K562 (cell line): ENCODE measurements around the gene ATP5F1D. TPM values are rescaled to one million over a fixed set of nuclear protein-coding genes. Genes with fewer than 3 reads are reported as not detected.
A peak's percentile ranks its signal among the peaks of the same experiment; 100 is the strongest.

Experiments used
- BMI1 ChIP-seq: fragments of 150-350 bp; IDR thresholded peaks from 2 replicates; pipeline ENCODE4 v1.6.1; 2014; ENCODE audit warnings: low read length
- BRD4 ChIP-seq: fragments of 200-600 bp; sonication (generic); IDR thresholded peaks from 2 replicates; pipeline ENCODE4 v1.6.1; 2017; ENCODE audit warnings: inconsistent platforms
- CREB3L1 ChIP-seq: fragments of 450-650 bp; IDR thresholded peaks from 2 replicates; pipeline ENCODE4 v1.6.1; 2014; ENCODE audit warnings: low read depth, mild to moderate bottlenecking, moderate library complexity, borderline replicate concordance
- E2F6 ChIP-seq, 2 experiments: IDR thresholded peaks; 2 replicates each; pipeline ENCODE4 v1.6.1; 2011; ENCODE audit warnings: borderline replicate concordance in 1 of 2, control low read depth in 1 of 2, low read depth in 1 of 2, low read length in 1 of 2, mild to moderate bottlenecking in 1 of 2, mixed read lengths in 1 of 2, moderate library complexity in 1 of 2; ENCODE audit not compliant: insufficient read depth in 1 of 2, insufficient read length in 1 of 2, poor library complexity in 1 of 2, severe bottlenecking in 1 of 2; ENCODE audit errors: extremely low read depth in 1 of 2
- HDAC2 ChIP-seq: fragments of 450-650 bp; IDR thresholded peaks from 2 replicates; pipeline ENCODE4 v1.6.1; 2016; ENCODE audit warnings: mild to moderate bottlenecking
- HOXB6 ChIP-seq: fragments of 250-450 bp; sonication (Bioruptor Pico); IDR thresholded peaks from 2 replicates; pipeline ENCODE4 v1.5.1; 2022; ENCODE audit warnings: mild to moderate bottlenecking, borderline replicate concordance
- MAX ChIP-seq: sonication (generic); formaldehyde crosslinking; IDR thresholded peaks from 2 replicates; pipeline ENCODE4 v1.9.0; 2022; ENCODE audit warnings: mild to moderate bottlenecking, missing genetic modification reagents
- PCBP1 ChIP-seq: fragments of 200-400 bp; formaldehyde crosslinking; IDR thresholded peaks from 2 replicates; pipeline ENCODE4 v1.6.1; 2018; ENCODE audit warnings: mild to moderate bottlenecking, low read depth, low read length; ENCODE audit not compliant: poor library complexity, severe bottlenecking
- PHF8 ChIP-seq: fragments of 200-600 bp; sonication (generic); IDR thresholded peaks from 2 replicates; pipeline ENCODE4 v1.6.1; 2012; ENCODE audit warnings: mixed run types, mild to moderate bottlenecking, inconsistent platforms, low read length, moderate library complexity, borderline replicate concordance
- POLR2AphosphoS2 ChIP-seq: IDR thresholded peaks from 2 replicates; pipeline ENCODE4 v1.6.1; 2012; ENCODE audit warnings: low read length, improper control_type of control experiment
- RBM15 ChIP-seq: fragments of 200-400 bp; formaldehyde crosslinking; IDR thresholded peaks from 2 replicates; pipeline ENCODE4 v1.6.1; 2018; ENCODE audit warnings: mild to moderate bottlenecking, low read length, moderate library complexity; ENCODE audit not compliant: insufficient read depth
- RBM17 ChIP-seq: fragments of 200-400 bp; formaldehyde crosslinking; IDR thresholded peaks from 2 replicates; pipeline ENCODE4 v1.6.1; 2017; ENCODE audit warnings: low read depth, mild to moderate bottlenecking, low read length, borderline replicate concordance
- RBM25 ChIP-seq: fragments of 200-400 bp; formaldehyde crosslinking; IDR thresholded peaks from 2 replicates; pipeline ENCODE4 v1.6.1; 2018; ENCODE audit warnings: low read length, low read depth, moderate library complexity; ENCODE audit not compliant: severe bottlenecking
- TAF9B ChIP-seq: fragments of 450-650 bp; IDR thresholded peaks from 2 replicates; pipeline ENCODE4 v1.6.1; 2018; ENCODE audit warnings: mild to moderate bottlenecking; ENCODE audit not compliant: partially characterized antibody
- TBL1XR1 ChIP-seq, 2 experiments: IDR thresholded peaks; 2 replicates each; pipeline ENCODE4 v1.6.1; 2012; ENCODE audit warnings: improper control_type of control experiment in 2 of 2, low read length in 2 of 2, mild to moderate bottlenecking in 1 of 2
- TEAD4 ChIP-seq, 2 experiments: sonication (generic) in 1 of 2; formaldehyde crosslinking in 1 of 2; IDR thresholded peaks; 2 replicates each; pipeline versions ENCODE4 v1.6.1 to v1.8.0; 2012 to 2022; ENCODE audit warnings: borderline replicate concordance in 1 of 2, inconsistent platforms in 1 of 2, low read length in 1 of 2, mild to moderate bottlenecking in 1 of 2, missing genetic modification reagents in 1 of 2
- USF2 ChIP-seq: sonication (generic); formaldehyde crosslinking; IDR thresholded peaks from 2 replicates; pipeline ENCODE4 v1.5.0; 2020; ENCODE audit warnings: missing genetic modification reagents
- ZFP30 ChIP-seq: fragments of 250-450 bp; sonication (Bioruptor Pico); IDR thresholded peaks from 2 replicates; pipeline ENCODE4 v1.8.0; 2022; ENCODE audit warnings: moderate library complexity, mild to moderate bottlenecking, inconsistent platforms, borderline replicate concordance
- ZKSCAN1 ChIP-seq: fragments of 150-350 bp; IDR thresholded peaks from 2 replicates; pipeline ENCODE4 v1.6.1; 2016; ENCODE audit warnings: low read depth, low read length
- polyA plus RNA-seq, 8 experiments: library from polyadenylated mRNA; depleted of rRNA in 4 of 8; stranded (reverse) in 5 of 8; unstranded in 3 of 8; fragments of >200 nt; fragmentation: Nextera tagmentation in 2 of 8; fragmentation: Illumina TruSeq in 1 of 8; extraction: Ambion mirVana in 2 of 8; extraction: Trizol in 1 of 8; gene quantifications; 2 replicates each; pipeline versions ENCODE4 v1.2.1 to v1.2.3, GENCODE V29; 2011 to 2014; ENCODE audit warnings: inconsistent platforms in 1 of 8, missing spikeins in 1 of 8
- total RNA-seq, 7 experiments: library from RNA; depleted of rRNA in 6 of 7; stranded (reverse); fragments of >200 nt in 6 of 7; fragmentation: Illumina TruSeq in 2 of 7; extraction: Trizol in 2 of 7; gene quantifications; 2 replicates each; pipeline versions ENCODE4 v1.2.1 to v1.2.3, GENCODE V29; 2011 to 2021; ENCODE audit warnings: low replicate concordance in 1 of 7

The ATP5F1D gene
- total and polyA plus RNA-seq, 9 of the 15 experiments (the other 6 are each of a cell fraction or from before 2014, with no cell fraction given): 3.9 to 409 (median 36.8) TPM

DNA sequence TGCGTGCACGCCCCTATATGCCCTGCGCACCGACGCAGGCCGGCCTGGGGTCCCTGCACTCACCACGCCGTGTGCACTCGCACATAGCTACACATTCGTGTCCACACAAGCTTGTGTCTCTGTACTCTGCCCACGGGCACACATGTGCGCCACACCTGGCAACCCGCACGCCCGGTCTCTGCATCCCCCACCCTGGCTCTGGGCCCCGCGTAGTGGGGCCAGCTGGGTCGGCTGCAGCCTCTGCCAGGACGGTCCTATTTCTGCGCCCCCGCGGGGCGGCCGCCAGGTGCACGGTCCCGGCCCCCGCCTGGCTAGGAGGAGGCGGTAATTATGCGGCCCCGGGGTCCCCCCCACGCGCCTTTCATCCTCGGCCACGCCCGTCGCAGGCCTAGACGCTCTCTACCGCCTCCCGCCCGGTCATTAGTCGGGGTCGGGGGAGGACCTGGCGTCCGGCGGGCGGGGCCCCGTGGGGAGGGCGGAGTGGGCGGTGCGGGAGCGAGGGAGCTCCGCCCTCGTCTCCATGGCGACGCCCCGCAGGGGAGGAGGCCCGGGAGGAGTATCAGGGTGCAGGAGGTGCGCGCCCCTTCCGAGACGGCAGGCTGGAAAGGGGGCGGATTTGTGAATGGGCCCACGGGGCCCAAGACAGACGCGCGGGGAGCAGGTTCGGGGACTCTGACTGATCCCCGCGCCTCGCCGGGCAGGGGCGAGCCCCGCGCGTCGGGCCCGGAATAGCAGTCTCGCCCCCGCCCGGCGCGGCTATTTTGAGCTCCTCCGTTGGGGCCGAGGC, 24.8 kb downstream of the ATP5F1D start (continued):
- TF ChIP-seq ZFP30 (CRISPR knock-in tag) (no peak), USF2 (CRISPR knock-in tag) (no peak), PCBP1 (peak; percentile 50), MAX (CRISPR knock-in tag) (peak; percentile 80), TBL1XR1 (IDR thresholded peaks at IDR 0.05; ENCODE audit: low read length in 2 of 2) (peak in 1 of 2 experiments; percentile 42; a peak in 1 of 4 replicates), ZKSCAN1 (0 out of 2 replicates have a peak, but pooled peaks have one; percentile 32), CREB3L1 (0 out of 2 replicates have a peak, but pooled peaks have one; percentile 11), RBM17 (no peak), BMI1 (0 out of 2 replicates have a peak, but pooled peaks have one; percentile 52), E2F6 (IDR thresholded peaks at IDR 0.05; ENCODE audit: borderline replicate concordance in 1 of 2, extremely low read depth in 1 of 2, insufficient read depth in 1 of 2, insufficient read length in 1 of 2, low read depth in 1 of 2, low read length in 1 of 2, poor library complexity in 1 of 2, severe bottlenecking in 1 of 2) (peak in 1 of 2 experiments; percentile 67), POLR2AphosphoS2 (no peak), RBM15 (no peak), BRD4 (0 out of 2 replicates have a peak, but pooled peaks have one; percentile 49), PHF8 (peak; percentile 19; the same call in 1 of the 2 replicates), RBM25 (no peak), TAF9B (no peak), HDAC2 (0 out of 2 replicates have a peak, but pooled peaks have one; percentile 53), TEAD4 (IDR thresholded peaks at IDR 0.05; ENCODE audit: low read length) (no peak; the same call in 1 of the 2 replicates), TEAD4 (CRISPR knock-in tag; IDR thresholded peaks at IDR 0.05; ENCODE audit: borderline replicate concordance) (no peak), HOXB6 (no peak)
